NB4 (cell line): ENCODE data around the gene GABRG3.
"Not testable (repeated sequence)": the region's sequence is repeated elsewhere in the genome, so short reads cannot be mapped to it uniquely, and the experiment has no call there.

Source experiments
- DNase-seq: peaks from one replicate; pipeline ENCODE4 v3.0.0; 2010; ENCODE audit warnings: low read depth
- H3K4me3 ChIP-seq: one replicate; pipeline ENCODE4 v1.5.1; 2011; ENCODE audit warnings: mild to moderate bottlenecking, low read depth, low read length, moderate library complexity
- MYC ChIP-seq: IDR thresholded peaks from 2 replicates; pipeline ENCODE4 v1.6.1; 2011; ENCODE audit warnings: low read depth, low read length
- POLR2A ChIP-seq: IDR thresholded peaks from 2 replicates; pipeline ENCODE4 v1.6.1; 2011; ENCODE audit warnings: mild to moderate bottlenecking; ENCODE audit not compliant: insufficient read length; ENCODE audit errors: extremely low read depth
- TF ChIP-seq, protein P1 (sequence below): IDR thresholded peaks from one replicate; pipeline ENCODE4 v1.5.1; 2012; ENCODE audit warnings: low read depth, low read length
- TF ChIP-seq, protein P2 (sequence below): IDR thresholded peaks from 2 replicates; pipeline ENCODE4 v1.6.1; 2011; ENCODE audit warnings: low read depth, low read length

Gene GABRG3

DNA sequence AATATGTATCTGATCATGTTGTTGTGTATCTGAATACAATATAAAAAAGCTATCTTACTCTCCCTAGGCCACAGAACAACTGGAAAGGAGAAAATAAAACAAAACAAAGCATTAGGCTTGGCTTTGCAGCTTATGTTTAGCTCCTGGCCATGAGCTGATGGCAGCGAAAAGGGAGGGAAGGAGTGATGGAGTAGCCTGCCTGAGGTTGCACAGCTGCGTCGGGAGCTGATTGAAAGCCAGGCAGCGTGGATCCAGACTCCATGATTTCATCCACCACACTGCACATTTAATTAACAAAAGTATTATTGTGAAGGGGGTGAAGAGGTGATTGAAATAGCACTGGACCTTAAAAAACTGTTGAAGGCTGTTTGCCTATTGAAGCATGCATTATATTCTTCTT is 212.2 kb downstream of the GABRG3 start:
- TF ChIP-seq, protein P1, sequence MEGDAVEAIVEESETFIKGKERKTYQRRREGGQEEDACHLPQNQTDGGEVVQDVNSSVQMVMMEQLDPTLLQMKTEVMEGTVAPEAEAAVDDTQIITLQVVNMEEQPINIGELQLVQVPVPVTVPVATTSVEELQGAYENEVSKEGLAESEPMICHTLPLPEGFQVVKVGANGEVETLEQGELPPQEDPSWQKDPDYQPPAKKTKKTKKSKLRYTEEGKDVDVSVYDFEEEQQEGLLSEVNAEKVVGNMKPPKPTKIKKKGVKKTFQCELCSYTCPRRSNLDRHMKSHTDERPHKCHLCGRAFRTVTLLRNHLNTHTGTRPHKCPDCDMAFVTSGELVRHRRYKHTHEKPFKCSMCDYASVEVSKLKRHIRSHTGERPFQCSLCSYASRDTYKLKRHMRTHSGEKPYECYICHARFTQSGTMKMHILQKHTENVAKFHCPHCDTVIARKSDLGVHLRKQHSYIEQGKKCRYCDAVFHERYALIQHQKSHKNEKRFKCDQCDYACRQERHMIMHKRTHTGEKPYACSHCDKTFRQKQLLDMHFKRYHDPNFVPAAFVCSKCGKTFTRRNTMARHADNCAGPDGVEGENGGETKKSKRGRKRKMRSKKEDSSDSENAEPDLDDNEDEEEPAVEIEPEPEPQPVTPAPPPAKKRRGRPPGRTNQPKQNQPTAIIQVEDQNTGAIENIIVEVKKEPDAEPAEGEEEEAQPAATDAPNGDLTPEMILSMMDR: no peak
- TF ChIP-seq POLR2A (no peak), MYC (no peak)
- TF ChIP-seq, protein P2, sequence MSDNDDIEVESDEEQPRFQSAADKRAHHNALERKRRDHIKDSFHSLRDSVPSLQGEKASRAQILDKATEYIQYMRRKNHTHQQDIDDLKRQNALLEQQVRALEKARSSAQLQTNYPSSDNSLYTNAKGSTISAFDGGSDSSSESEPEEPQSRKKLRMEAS: no peak
- DNase-seq: no peak
- H3K4me3 ChIP-seq: no peak overlapping the region

DNA sequence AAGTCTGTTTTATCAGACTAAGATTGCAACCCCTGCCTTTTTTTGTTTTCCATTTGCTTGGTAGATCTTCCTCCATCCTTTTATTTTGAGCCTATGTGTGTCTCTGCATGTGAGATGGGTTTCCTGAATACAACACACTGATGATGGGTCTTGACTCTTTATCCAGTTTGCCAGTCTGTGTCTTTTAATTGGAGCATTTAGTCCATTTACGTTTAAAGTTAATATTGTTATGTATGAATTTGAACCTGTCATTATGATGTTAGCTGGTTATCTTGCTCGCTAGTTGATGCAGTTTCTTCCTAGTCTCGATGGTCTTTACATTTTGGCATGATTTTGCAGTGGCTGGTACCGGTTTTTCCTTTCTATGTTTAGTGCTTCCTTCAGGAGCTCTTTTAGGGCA is 220.5 kb downstream of the GABRG3 start:
- not testable (repeated sequence) for H3K4me3 ChIP-seq, DNase-seq

DNA sequence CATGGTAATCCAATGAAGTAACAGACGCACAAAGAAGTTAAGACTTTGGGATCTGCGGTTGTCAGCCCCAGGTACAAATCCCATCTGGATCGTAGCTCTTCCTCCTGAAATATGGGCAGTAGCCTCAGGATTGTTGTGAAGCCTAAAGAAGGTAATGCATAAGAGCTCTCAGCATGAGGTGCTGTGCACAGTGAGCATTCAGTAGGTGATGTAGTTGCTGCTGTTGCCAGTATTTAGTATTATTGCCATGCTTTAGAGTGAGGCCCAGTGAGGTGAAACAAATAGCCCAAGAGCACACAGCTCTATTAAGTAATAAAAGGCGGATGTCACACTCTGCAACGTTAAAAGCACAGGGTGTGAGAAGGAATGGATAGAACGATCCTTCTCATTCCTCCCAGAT is 225.7 kb downstream of the GABRG3 start:
- H3K4me3 ChIP-seq: no peak overlapping the region
- TF ChIP-seq, protein P1: no peak
- TF ChIP-seq POLR2A: no peak
- TF ChIP-seq, protein P2: no peak
- TF ChIP-seq MYC: no peak

DNA sequence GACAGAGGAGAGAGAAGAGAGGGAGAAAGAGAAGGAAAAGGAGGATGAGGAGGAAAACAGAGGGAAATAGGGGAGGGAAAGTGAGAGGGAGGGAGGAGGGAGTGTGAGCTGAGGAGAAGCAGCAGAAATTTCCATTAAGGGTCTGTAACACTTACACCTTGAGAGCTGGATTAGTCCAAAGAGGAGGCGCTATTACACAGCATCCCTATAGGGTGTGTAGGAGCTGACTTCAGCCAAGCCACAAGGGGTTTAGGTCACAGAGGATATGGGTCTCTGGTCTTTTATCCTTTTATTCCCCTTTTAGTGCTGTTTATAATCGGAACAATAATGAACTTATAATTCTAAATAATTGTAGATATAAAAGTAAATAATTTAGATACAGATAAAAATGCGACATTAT is 230.4 kb downstream of the GABRG3 start:
- TF ChIP-seq, protein P2: no peak
- TF ChIP-seq, protein P1: no peak
- TF ChIP-seq POLR2A (no peak), MYC (no peak)
- DNase-seq: no peak

More for the DNA sequence above, 225.7 kb downstream of the GABRG3 start:
- no peak for DNase-seq

DNA sequence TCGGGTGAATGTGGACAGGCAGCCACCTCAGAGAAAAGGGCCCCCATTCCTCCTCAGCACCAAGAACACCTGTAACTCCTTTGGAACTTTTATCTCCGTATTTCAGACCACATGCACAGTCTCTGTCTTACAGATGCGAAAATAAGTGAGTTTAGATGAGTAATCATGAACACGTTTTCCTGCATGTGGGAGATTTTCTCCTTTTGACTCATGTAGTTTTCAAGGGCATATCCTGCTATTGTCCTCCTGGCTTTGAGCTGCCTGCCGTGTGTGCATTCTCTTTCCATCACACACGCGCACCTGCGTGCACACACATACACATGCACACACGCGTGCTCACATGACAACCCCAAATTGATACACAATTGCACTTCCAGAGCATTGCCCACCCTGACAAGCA is 239.2 kb downstream of the GABRG3 start:
- H3K4me3 ChIP-seq: no peak overlapping the region
- TF ChIP-seq, protein P1: no peak
- TF ChIP-seq MYC: no peak
- no peak for TF ChIP-seq POLR2A
- TF ChIP-seq, protein P2: no peak
- DNase-seq: no peak

More for the DNA sequence above, 230.4 kb downstream of the GABRG3 start:
- no peak overlapping the region for H3K4me3 ChIP-seq

DNA sequence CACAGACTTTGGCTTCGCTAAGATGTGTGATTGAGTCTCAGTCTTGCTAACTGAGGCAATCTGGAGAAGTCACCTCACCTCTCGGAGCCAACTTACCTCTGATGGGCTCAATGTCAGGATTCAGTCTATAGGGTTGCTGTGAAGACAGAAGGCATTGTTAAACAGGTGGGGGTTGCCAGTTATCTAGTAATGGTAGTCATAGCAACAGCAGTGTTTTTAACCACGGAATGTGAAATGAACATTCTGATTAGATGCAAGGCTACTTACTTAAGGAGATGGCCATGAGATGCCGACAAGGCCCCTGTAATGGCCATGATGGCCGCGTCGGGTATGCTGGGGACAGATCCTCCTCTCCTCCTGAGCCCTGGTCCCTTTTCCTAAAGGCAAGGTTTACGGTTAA is 243.1 kb downstream of the GABRG3 start:
- no peak overlapping the region for H3K4me3 ChIP-seq
- TF ChIP-seq, protein P2: no peak
- no peak for TF ChIP-seq MYC
- no peak for TF ChIP-seq POLR2A
- TF ChIP-seq, protein P1: no peak
- no peak for DNase-seq
